ENCODE results near the gene KLK11. TPM values are rescaled to one million over a fixed set of nuclear protein-coding genes. Genes with fewer than 3 reads are reported as not detected.

Gene KLK11
- total and polyA plus RNA-seq, 10 of the 15 experiments (the other 5 are each of a cell fraction or from before 2014, with no cell fraction given) = not detected

- TF ChIP-seq ZBTB40 (IDR thresholded peaks at IDR 0.05; ENCODE audit: borderline replicate concordance) = no peak
- TF ChIP-seq MAX (IDR thresholded peaks at IDR 0.05; ENCODE audit: low read depth, low read length) = no peak
- TF ChIP-seq ELK1 (IDR thresholded peaks at IDR 0.05; ENCODE audit: low read depth, low read length) = no peak
- TF ChIP-seq NFXL1 (IDR thresholded peaks at IDR 0.05; ENCODE audit: borderline replicate concordance) = no peak
- TF ChIP-seq FOXM1 (IDR thresholded peaks at IDR 0.05; ENCODE audit: low read depth, low read length) = no peak
- TF ChIP-seq NRF1 (conservative IDR thresholded peaks at IDR 0.05; ENCODE audit: low read depth, low read length) = no peak
- no peak for TF ChIP-seq EZH2 (IDR thresholded peaks at IDR 0.05; ENCODE audit: borderline replicate concordance, control insufficient read depth, low read depth, low read length)
- no peak for TF ChIP-seq RBBP5 (conservative IDR thresholded peaks at IDR 0.05)
These were observed 3.9 kb downstream of the KLK11 start (continued) for GRCh38 chr19:51022526-51022925.
